H1 (cell line): ENCODE results near the gene COBLL1. TPM values are rescaled to one million over a fixed set of nuclear protein-coding genes. Genes with fewer than 3 reads are reported as not detected.

Experiments used
- CTCF ChIA-PET: fragments of 300-600 bp; sonication (Branson Sonifier 250); formaldehyde crosslinking; loops from one replicate; lab custom pipeline; 2021; ENCODE audit not compliant: partially characterized antibody; lab: Charles Lee
- POLR2A ChIA-PET: fragments of 300-600 bp; sonication (Branson Sonifier 250); formaldehyde crosslinking; loops from one replicate; lab custom pipeline; 2021; ENCODE audit warnings: inconsistent platforms; ENCODE audit not compliant: partially characterized antibody; lab: Charles Lee
- DNase-seq, 2 experiments: peaks; one replicate each; pipeline versions ENCODE4 v3.0.0 to v3.0.0-alpha.2; 2010 to 2022; ENCODE audit warnings: low spot score in 2 of 2, low read depth in 1 of 2, mixed read lengths in 1 of 2
- FAIRE-seq: peaks from 2 replicates; lab custom pipeline; 2011; peaks lifted over from hg19 to GRCh38; lab: Jason Lieb, UNC
- H2AFZ ChIP-seq: 2 replicates; pipeline ENCODE4 v1.8.1; 2012; ENCODE audit warnings: low read length, inconsistent platforms
- H2AK5ac ChIP-seq: 2 replicates; pipeline ENCODE4 v1.6.1; 2013; ENCODE audit warnings: low read depth, low read length
- H2BK120ac ChIP-seq: replicated peaks from 2 replicates; pipeline ENCODE3; 2013; ENCODE audit warnings: low read depth, low read length, inconsistent platforms
- H2BK12ac ChIP-seq: 2 replicates; pipeline ENCODE4 v1.6.1; 2013; ENCODE audit warnings: low read depth, low read length
- H2BK15ac ChIP-seq: 2 replicates; pipeline ENCODE4 v1.6.1; 2013; ENCODE audit warnings: low read length
- H2BK20ac ChIP-seq: 2 replicates; pipeline ENCODE4 v1.6.1; 2013; ENCODE audit warnings: low read length
- H2BK5ac ChIP-seq: 2 replicates; pipeline ENCODE4 v1.6.1; 2013; ENCODE audit warnings: low read depth, low read length
- H3K14ac ChIP-seq: 2 replicates; pipeline ENCODE4 v1.6.1; 2013; ENCODE audit warnings: inconsistent platforms; ENCODE audit not compliant: insufficient read length
- H3K18ac ChIP-seq: 2 replicates; pipeline ENCODE4 v1.6.1; 2013; ENCODE audit warnings: low read length; ENCODE audit errors: extremely low read depth
- H3K23ac ChIP-seq: 2 replicates; pipeline ENCODE4 v1.6.1; 2013; ENCODE audit warnings: inconsistent platforms; ENCODE audit not compliant: insufficient read length
- H3K23me2 ChIP-seq: 2 replicates; pipeline ENCODE4 v1.6.1; 2013; ENCODE audit warnings: low read depth, low read length
- H3K27ac ChIP-seq: 2 replicates; pipeline ENCODE4 v1.6.1; 2011; ENCODE audit warnings: low read depth, low read length, inconsistent platforms
- H3K27me3 ChIP-seq, 4 experiments: replicated peaks in 1 of 4; 1 replicate in 1 of 4; 2 replicates in 3 of 4; pipeline versions ENCODE4 v1.6.1 to v1.8.1; 2011 to 2013; ENCODE audit warnings: low read length in 3 of 4, mild to moderate bottlenecking in 3 of 4, inconsistent platforms in 2 of 4, mixed read lengths in 2 of 4, moderate library complexity in 1 of 4; ENCODE audit not compliant: control insufficient read depth in 3 of 4, insufficient read depth in 3 of 4; ENCODE audit errors: extremely low read depth in 1 of 4
- H3K36me3 ChIP-seq, 4 experiments: 2 replicates each; pipeline versions ENCODE4 v1.6.1 to v1.8.1; 2011 to 2013; ENCODE audit warnings: mild to moderate bottlenecking in 4 of 4, low read length in 3 of 4, moderate library complexity in 2 of 4, control low read depth in 1 of 4, inconsistent platforms in 1 of 4; ENCODE audit not compliant: insufficient read depth in 4 of 4, control insufficient read depth in 2 of 4
- H3K4ac ChIP-seq: replicated peaks from 2 replicates; pipeline ENCODE3; 2013; ENCODE audit warnings: low read length, low read depth, mixed read lengths, inconsistent platforms; ENCODE audit not compliant: insufficient read length
- H3K4me1 ChIP-seq, 4 experiments: replicated peaks in 1 of 4; 1 replicate in 1 of 4; 2 replicates in 3 of 4; pipeline versions ENCODE4 v1.6.1 to v1.8.1; 2011 to 2013; ENCODE audit warnings: low read length in 3 of 4, inconsistent platforms in 2 of 4, mixed read lengths in 1 of 4; ENCODE audit not compliant: insufficient read depth in 4 of 4, control insufficient read depth in 3 of 4
- H3K4me2 ChIP-seq, 2 experiments: 2 replicates each; pipeline versions ENCODE4 v1.6.1 to v1.8.1; 2011 to 2013; ENCODE audit warnings: low read depth in 2 of 2, low read length in 2 of 2, control low read depth in 1 of 2, inconsistent platforms in 1 of 2, mild to moderate bottlenecking in 1 of 2; ENCODE audit not compliant: insufficient read depth in 1 of 2
- H3K4me3 ChIP-seq, 4 experiments: fragments of 200-600, 300-600 bp in 1 of 4; sonication (generic), shearing (Covaris generic), sonication (Bioruptor Twin) in 1 of 4; 2 replicates each; pipeline versions ENCODE4 v1.5.1 to v1.8.1; 2011 to 2016; ENCODE audit warnings: low read length in 4 of 4, low read depth in 3 of 4, control low read depth in 2 of 4, inconsistent platforms in 2 of 4, mild to moderate bottlenecking in 2 of 4, mixed read lengths in 1 of 4, moderate library complexity in 1 of 4; ENCODE audit not compliant: insufficient read depth in 2 of 4; ENCODE audit errors: extremely low read depth in 1 of 4
- H3K56ac ChIP-seq: replicated peaks from 2 replicates; pipeline ENCODE3; 2013; ENCODE audit warnings: low read depth, mild to moderate bottlenecking, mixed read lengths, low read length, inconsistent platforms; ENCODE audit not compliant: insufficient read length
- H3K79me1 ChIP-seq: 2 replicates; pipeline ENCODE4 v1.6.1; 2013; ENCODE audit warnings: low read depth, low read length, control low read depth
- H3K79me2 ChIP-seq, 2 experiments: 2 replicates each; pipeline versions ENCODE4 v1.6.1 to v1.8.1; 2012 to 2013; ENCODE audit warnings: low read length in 2 of 2, mild to moderate bottlenecking in 2 of 2, inconsistent platforms in 1 of 2; ENCODE audit not compliant: insufficient read depth in 2 of 2, control insufficient read depth in 1 of 2
- H3K9ac ChIP-seq, 4 experiments: replicated peaks in 1 of 4; 1 replicate in 1 of 4; 2 replicates in 3 of 4; pipeline versions ENCODE4 v1.6.1 to v1.8.1; 2011 to 2013; ENCODE audit warnings: low read depth in 3 of 4, low read length in 3 of 4, control low read depth in 2 of 4, mild to moderate bottlenecking in 2 of 4, moderate library complexity in 2 of 4, inconsistent platforms in 1 of 4; ENCODE audit errors: extremely low read depth in 1 of 4
- H3K9me3 ChIP-seq, 2 experiments: 2 replicates each; pipeline versions ENCODE4 v1.6.1 to v1.8.1; 2012 to 2013; ENCODE audit warnings: mild to moderate bottlenecking in 2 of 2, moderate library complexity in 2 of 2, control low read depth in 1 of 2, inconsistent platforms in 1 of 2, low read depth in 1 of 2, low read length in 1 of 2, mixed read lengths in 1 of 2; ENCODE audit not compliant: insufficient read depth in 2 of 2
- H4K20me1 ChIP-seq, 2 experiments: replicated peaks in 1 of 2; 2 replicates each; pipeline versions ENCODE3 to v1.8.1; 2011 to 2013; ENCODE audit warnings: inconsistent platforms in 2 of 2, low read length in 2 of 2, mild to moderate bottlenecking in 1 of 2; ENCODE audit not compliant: insufficient read depth in 2 of 2, control insufficient read depth in 1 of 2
- H4K5ac ChIP-seq: 2 replicates; pipeline ENCODE4 v1.6.1; 2013; ENCODE audit warnings: low read length, low read depth, mixed read lengths, inconsistent platforms; ENCODE audit not compliant: insufficient read length
- H4K8ac ChIP-seq: 2 replicates; pipeline ENCODE4 v1.8.0; 2013; ENCODE audit warnings: mild to moderate bottlenecking, moderate library complexity, low read length, inconsistent platforms; ENCODE audit not compliant: insufficient read depth; ENCODE audit errors: extremely low read depth
- H4K91ac ChIP-seq: replicated peaks from 2 replicates; pipeline ENCODE3; 2013; ENCODE audit warnings: low read length, mixed read lengths, inconsistent platforms; ENCODE audit not compliant: insufficient read length
- ATF3 ChIP-seq: IDR thresholded peaks from 2 replicates; pipeline ENCODE4 v1.6.1; 2011; ENCODE audit warnings: low read depth, mild to moderate bottlenecking, low read length; ENCODE audit not compliant: insufficient read depth
- CHD2 ChIP-seq: IDR thresholded peaks from 2 replicates; pipeline ENCODE4 v1.6.1; 2012; ENCODE audit warnings: low read length, improper control_type of control experiment
- CREB1 ChIP-seq: IDR thresholded peaks from 2 replicates; pipeline ENCODE4 v1.6.1; 2012; ENCODE audit warnings: inconsistent platforms
- FOSL1 ChIP-seq: IDR thresholded peaks from 2 replicates; pipeline ENCODE4 v1.6.1; 2011; ENCODE audit warnings: mild to moderate bottlenecking, low read depth, low read length, moderate library complexity; ENCODE audit not compliant: insufficient read depth
- GABPA ChIP-seq: IDR thresholded peaks from 2 replicates; pipeline ENCODE4 v1.6.1; 2011; ENCODE audit warnings: mild to moderate bottlenecking, low read length, moderate library complexity, borderline replicate concordance; ENCODE audit not compliant: insufficient read depth
- KDM4A ChIP-seq: IDR thresholded peaks from one replicate; pipeline ENCODE4 v1.7.1; 2012; ENCODE audit warnings: low read depth, mild to moderate bottlenecking, moderate library complexity, low read length, inconsistent platforms; ENCODE audit not compliant: severe bottlenecking
- MAFK ChIP-seq: IDR thresholded peaks from 2 replicates; pipeline ENCODE4 v1.6.1; 2012; ENCODE audit warnings: low read depth, mild to moderate bottlenecking, improper control_type of control experiment, low read length
- NANOG ChIP-seq: IDR thresholded peaks from 2 replicates; pipeline ENCODE4 v1.6.1; 2011; ENCODE audit warnings: low read length, low read depth, mild to moderate bottlenecking, inconsistent platforms; ENCODE audit not compliant: insufficient read depth, poor library complexity, severe bottlenecking
- RBBP5 ChIP-seq: IDR thresholded peaks from 2 replicates; pipeline ENCODE4 v1.7.1; 2012; ENCODE audit warnings: low read depth, mild to moderate bottlenecking, inconsistent platforms, low read length, moderate library complexity, borderline replicate concordance
- RFX5 ChIP-seq: IDR thresholded peaks from 2 replicates; pipeline ENCODE4 v1.6.1; 2011; ENCODE audit warnings: low read depth, low read length, improper control_type of control experiment, borderline replicate concordance
- SIN3A ChIP-seq, 2 experiments: IDR thresholded peaks in 1 of 2; conservative IDR thresholded peaks in 1 of 2; 2 replicates each; pipeline ENCODE4 v1.6.1; 2011 to 2012; ENCODE audit warnings: low read length in 2 of 2, improper control_type of control experiment in 1 of 2, low read depth in 1 of 2, mild to moderate bottlenecking in 1 of 2
- TAF7 ChIP-seq: optimal IDR thresholded peaks from 2 replicates; pipeline ENCODE3; 2011; ENCODE audit warnings: low read depth, mild to moderate bottlenecking, inconsistent platforms, low read length, moderate library complexity, borderline replicate concordance
- WGBS, 2 experiments: shearing (Covaris generic) in 1 of 2; methylation state at CpG; one replicate each; pipeline versions ENCODE4 v1.1.6 to v1.1.7; 2013 to 2015; ENCODE audit warnings: low lambda C conversion rate in 2 of 2, mixed read lengths in 2 of 2, inconsistent platforms in 1 of 2, low coverage in 1 of 2, missing lambda C conversion rate in 1 of 2; ENCODE audit not compliant: insufficient replicate concordance in 2 of 2, insufficient coverage in 1 of 2, insufficient read length in 1 of 2; ENCODE audit errors: extremely low coverage in 1 of 2, missing lambda C conversion rate in 1 of 2; 5-methylcytosine and 5-hydroxymethylcytosine counted together
- polyA plus RNA-seq, 7 experiments: library from polyadenylated mRNA; depleted of rRNA in 3 of 7; stranded (reverse) in 5 of 7; unstranded in 2 of 7; fragments of >200 nt in 5 of 7; fragments of 200-250 nt in 2 of 7; gene quantifications; 1 replicate in 5 of 7; 2 replicates in 1 of 7; 4 replicates in 1 of 7; pipeline versions ENCODE4 v1.2.1 to v1.2.3, GENCODE V29; 2011 to 2013; ENCODE audit warnings: missing spikeins in 2 of 7, mixed read lengths in 2 of 7
- total RNA-seq: library from RNA; stranded (reverse); fragmentation: NEBNext Ultra II Directional; extraction: Animal tissue kit (Norgen Biotek cat#: 25700); gene quantifications from 2 replicates; pipeline ENCODE4 v1.2.1, GENCODE V29; 2021

Gene COBLL1
- total and polyA plus RNA-seq, 2 of the 8 experiments (the other 6 are each of a cell fraction or from before 2014, with no cell fraction given): 2.2 to 6.2 TPM

- H4K8ac ChIP-seq: no peak overlapping the region
- no peaks in the 10 kb centered on the region for H3K23me2 ChIP-seq
- DNase-seq (no peak), FAIRE-seq (no peak)
- no peak overlapping the region for H2AFZ ChIP-seq
- no peak overlapping the region for H2BK12ac ChIP-seq
- no peak overlapping the region for H3K9ac ChIP-seq
- H2BK20ac ChIP-seq: no peak overlapping the region
- no peaks in the 10 kb centered on the region for H3K9me3 ChIP-seq
- no peak overlapping the region for H3K4me2 ChIP-seq
- no peak overlapping the region for H3K4me3 ChIP-seq
- H2AK5ac ChIP-seq: no peak overlapping the region
- 94% methylated on average over 9 of the region's 9 CpGs; no CpG with 5 or more reads in 1 of the 2 experiments for WGBS, 2 experiments
- H3K18ac ChIP-seq: no peak overlapping the region
- H3K36me3 ChIP-seq: no peaks in the 10 kb centered on the region
- H3K79me1 ChIP-seq: no peaks in the 10 kb centered on the region
- H3K79me2 ChIP-seq: no peaks in the 10 kb centered on the region
- ChIA-PET CTCF (interaction anchor here (1.0 to 1.5 kb wide), 3 partner anchors 10 to 33 kb away, joined by 3 to 4 read pairs (median 3); no protein-coding TSS in a partner anchor), POLR2A (no interaction called here)
- H2BK120ac ChIP-seq: no peak overlapping the region
- H3K4ac ChIP-seq: no peak overlapping the region
- H2BK15ac ChIP-seq: no peak overlapping the region
- peaks cover 0 to under 1% (median 0%) of the 10 kb centered on the region in 4 experiments; a peak in 1 of 7 replicates for H3K4me1 ChIP-seq
- H4K5ac ChIP-seq: no peak overlapping the region
- no peak overlapping the region for H3K23ac ChIP-seq
- H3K27me3 ChIP-seq: no peaks in the 10 kb centered on the region
- no peak overlapping the region for H3K27ac ChIP-seq
- H2BK5ac ChIP-seq: no peak overlapping the region
- no peak overlapping the region for H3K14ac ChIP-seq
- no peaks in the 10 kb centered on the region for H4K20me1 ChIP-seq
- H4K91ac ChIP-seq: no peak overlapping the region
- no peak overlapping the region for H3K56ac ChIP-seq
- TF ChIP-seq GABPA (no peak), ATF3 (no peak), SIN3A (conservative IDR thresholded peaks at IDR 0.05 in 1 of 2, IDR thresholded peaks at IDR 0.05 in 1 of 2; ENCODE audit: low read depth in 1 of 2, low read length in 2 of 2) (no peak), NANOG (no peak), CHD2 (no peak), MAFK (no peak), KDM4A (no peak), CREB1 (no peak), RBBP5 (no peak), TAF7 (no peak), FOSL1 (no peak), RFX5 (no peak)
Observed at GRCh38 chr2:164873210-164873908, 31.7 kb upstream of the COBLL1 start.
